ENCODE measurements around the gene XRN2. TPM values are rescaled to one million over a fixed set of nuclear protein-coding genes. Genes with fewer than 3 reads are reported as not detected.

Gene XRN2
- total RNA-seq, 1 donor from 2014 or later: 66.7 TPM

DNA sequence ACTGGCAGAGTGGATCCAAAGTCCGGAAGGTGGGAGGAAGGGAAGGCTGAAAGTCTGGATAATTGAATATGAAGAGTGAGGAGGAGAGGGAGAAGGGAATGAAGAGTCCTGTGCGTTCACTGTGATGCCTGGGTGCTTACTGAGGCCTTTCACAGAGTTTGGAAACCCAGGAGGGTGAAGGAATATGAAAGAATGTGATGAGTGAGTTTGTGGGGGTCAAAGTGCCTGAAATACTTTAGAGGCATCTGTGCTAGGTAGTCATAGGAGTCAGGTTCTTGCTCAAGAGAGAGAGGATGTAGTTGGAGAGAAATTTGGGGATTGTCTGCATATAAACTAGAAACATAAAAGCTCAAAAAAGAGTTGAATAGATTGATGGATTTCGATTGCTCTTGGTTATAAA lies 73.5 kb downstream of the XRN2 start:
- Mint-ChIP-seq H3K4me3 (ENCODE audit: unreplicated experiment) (no peak overlapping the region), H3K27me3 (ENCODE audit: unreplicated experiment) (no peaks in the 10 kb centered on the region), H3K27ac (ENCODE audit: unreplicated experiment) (no peak overlapping the region), H3K9me3 (ENCODE audit: unreplicated experiment) (no peaks in the 10 kb centered on the region), H3K4me1 (ENCODE audit: unreplicated experiment) (peaks cover 8% of the 10 kb centered on the region), H3K36me3 (ENCODE audit: unreplicated experiment) (peaks cover 24% of the 10 kb centered on the region)
- no peak for TF ChIP-seq CTCF (IDR thresholded peaks at IDR 0.05)
- DNase-seq (ENCODE audit: extremely low spot score, unreplicated experiment): no peak

GRCh38 chr20:21377701-21378100 lies 74.6 kb downstream of the XRN2 start:
- TF ChIP-seq CTCF (IDR thresholded peaks at IDR 0.05): no peak
- Mint-ChIP-seq H3K4me3 (ENCODE audit: unreplicated experiment) (no peak overlapping the region), H3K27me3 (ENCODE audit: unreplicated experiment) (no peaks in the 10 kb centered on the region), H3K9me3 (ENCODE audit: unreplicated experiment) (no peaks in the 10 kb centered on the region), H3K27ac (ENCODE audit: unreplicated experiment) (no peak overlapping the region), H3K36me3 (ENCODE audit: unreplicated experiment) (peaks cover 25% of the 10 kb centered on the region), H3K4me1 (ENCODE audit: unreplicated experiment) (peaks cover 4% of the 10 kb centered on the region)
- no peak for DNase-seq (ENCODE audit: extremely low spot score, unreplicated experiment)

DNA sequence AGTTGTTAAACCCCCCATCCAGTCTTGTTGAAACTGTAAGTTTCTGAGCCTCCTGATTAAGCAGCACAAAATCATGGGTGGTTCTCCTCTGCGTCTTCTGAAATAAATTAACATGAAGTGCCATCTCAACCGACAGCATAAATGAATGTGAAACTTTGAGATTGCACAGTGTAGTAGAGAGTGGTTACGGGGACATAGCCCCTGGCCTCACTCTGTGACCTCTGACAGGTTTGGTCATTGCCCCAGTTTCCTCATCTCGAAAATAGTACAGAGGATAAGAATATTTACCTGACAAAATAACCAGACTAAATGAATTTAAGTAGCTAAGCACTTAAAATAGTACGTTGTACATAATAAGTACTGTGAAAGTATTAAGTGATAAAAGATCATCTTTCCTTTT lies 75.1 kb downstream of the XRN2 start:
- no peak for TF ChIP-seq CTCF (IDR thresholded peaks at IDR 0.05)

GRCh38 chr20:21380711-21381110 lies 77.6 kb downstream of the XRN2 start:
- no peak for TF ChIP-seq CTCF (IDR thresholded peaks at IDR 0.05)
- Mint-ChIP-seq H3K9me3 (ENCODE audit: unreplicated experiment) (no peaks in the 10 kb centered on the region), H3K4me3 (ENCODE audit: unreplicated experiment) (no peak overlapping the region), H3K27ac (ENCODE audit: unreplicated experiment) (no peak overlapping the region), H3K4me1 (ENCODE audit: unreplicated experiment) (no peaks in the 10 kb centered on the region), H3K27me3 (ENCODE audit: unreplicated experiment) (no peaks in the 10 kb centered on the region), H3K36me3 (ENCODE audit: unreplicated experiment) (peaks cover 38% of the 10 kb centered on the region)
- DNase-seq (ENCODE audit: extremely low spot score, unreplicated experiment): no peak

More for the DNA sequence above, 75.1 kb downstream of the XRN2 start:
- Mint-ChIP-seq H3K4me1 (ENCODE audit: unreplicated experiment) (peaks cover 4% of the 10 kb centered on the region), H3K9me3 (ENCODE audit: unreplicated experiment) (no peaks in the 10 kb centered on the region), H3K27me3 (ENCODE audit: unreplicated experiment) (no peaks in the 10 kb centered on the region), H3K27ac (ENCODE audit: unreplicated experiment) (no peak overlapping the region), H3K4me3 (ENCODE audit: unreplicated experiment) (no peak overlapping the region), H3K36me3 (ENCODE audit: unreplicated experiment) (peaks cover 25% of the 10 kb centered on the region)
- no peak for DNase-seq (ENCODE audit: extremely low spot score, unreplicated experiment)

- peaks cover 38% of the 10 kb centered on the region for H3K36me3 Mint-ChIP-seq (ENCODE audit: unreplicated experiment)
- TF ChIP-seq CTCF (IDR thresholded peaks at IDR 0.05): no peak
- no peaks in the 10 kb centered on the region for H3K27me3 Mint-ChIP-seq (ENCODE audit: unreplicated experiment)
Observed at GRCh38 chr20:21381619-21382018, 78.5 kb downstream of the XRN2 start.

More at GRCh38 chr20:21381619-21382018, 78.5 kb downstream of the XRN2 start:
- Mint-ChIP-seq H3K4me1 (ENCODE audit: unreplicated experiment) (no peaks in the 10 kb centered on the region), H3K9me3 (ENCODE audit: unreplicated experiment) (no peaks in the 10 kb centered on the region), H3K27ac (ENCODE audit: unreplicated experiment) (no peak overlapping the region), H3K4me3 (ENCODE audit: unreplicated experiment) (no peak overlapping the region)
- DNase-seq (ENCODE audit: extremely low spot score, unreplicated experiment): no peak
